Ascending aorta (tissue), 2 donors: ENCODE measurements around the gene NGFR. TPM values are rescaled to one million over a fixed set of nuclear protein-coding genes. Genes with fewer than 3 reads are reported as not detected.

Source experiments
- DNase-seq, 2 donors: peaks; one replicate each; pipeline ENCODE4 v3.0.0-alpha.2; 2019; ENCODE audit warnings: low spot score in 2 of 2
- H3K27ac ChIP-seq, 2 donors: fragments of 200-600 bp; sonication (generic); one replicate each; pipeline ENCODE4 v1.5.1; 2016 to 2017; ENCODE audit warnings: mild to moderate bottlenecking in 1 of 2
- H3K27me3 ChIP-seq: fragments of 200-600 bp; sonication (generic); one replicate; pipeline ENCODE4 v1.5.1; 2017
- H3K36me3 ChIP-seq, 2 donors: fragments of 200-600 bp; sonication (generic); one replicate each; pipeline ENCODE4 v1.5.1; 2016
- H3K4me1 ChIP-seq, 2 donors: fragments of 200-600 bp; sonication (generic); one replicate each; pipeline ENCODE4 v1.5.1; 2016 to 2017; ENCODE audit warnings: mild to moderate bottlenecking in 1 of 2
- H3K4me3 ChIP-seq, 2 donors: fragments of 200-600 bp; sonication (generic); one replicate each; pipeline ENCODE4 v1.5.1; 2016 to 2017; ENCODE audit warnings: mild to moderate bottlenecking in 1 of 2
- H3K9me3 ChIP-seq, 2 donors: fragments of 200-600 bp; sonication (generic); one replicate each; pipeline ENCODE4 v1.5.1; 2016
- intact Hi-C: fragments of 100-400 bp; cut with DNase I; formaldehyde crosslinking; loops from one replicate; pipeline ENCODE4 v1.15.1; 2023
- total RNA-seq: library from RNA; depleted of rRNA; stranded (reverse); fragments of >200 nt; gene quantifications from one replicate; pipeline ENCODE4 v1.1.0, GENCODE V29; 2016
- TF ChIP-seq, protein P1 (sequence below), 3 experiments: fragments of 200-600 bp in 2 of 3; fragments of 450-650 bp in 1 of 3; sonication (generic) in 2 of 3; IDR thresholded peaks; one replicate each; pipeline ENCODE4 v1.5.1; 2016 to 2019; ENCODE audit warnings: antibody characterized with exemption in 3 of 3, mild to moderate bottlenecking in 1 of 3, moderate library complexity in 1 of 3

Gene NGFR
- total RNA-seq, 1 donor from 2014 or later, result 53.0 TPM

DNA sequence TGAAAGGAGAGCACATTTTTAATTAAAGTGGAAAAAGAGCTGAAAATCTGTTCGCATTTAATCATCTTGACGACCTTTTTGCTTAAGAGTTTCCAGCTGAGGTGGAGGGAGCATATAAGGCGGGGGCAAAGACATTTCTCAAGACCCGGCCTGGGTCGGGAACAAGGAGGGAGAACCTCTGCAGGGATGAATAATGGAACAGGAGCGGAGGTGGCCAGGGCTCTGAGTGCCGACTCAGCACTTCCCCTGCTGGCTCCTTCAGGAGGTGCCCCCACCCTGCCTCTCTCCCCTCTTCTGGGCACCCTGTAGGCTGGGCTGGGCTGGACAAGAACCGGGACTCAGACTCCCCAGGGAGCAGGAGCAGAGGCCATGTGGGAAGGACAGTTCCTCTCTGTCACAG lies 7.9 kb upstream of the NGFR start:
- Histone ChIP-seq H3K4me1 (no peaks in the 10 kb centered on the region), H3K4me3 (no peak overlapping the region), H3K27ac (no peak overlapping the region), H3K9me3 (no peaks in the 10 kb centered on the region), H3K36me3 (no peaks in the 10 kb centered on the region), H3K27me3 (no peaks in the 10 kb centered on the region)
- DNase-seq, result no peak
- TF ChIP-seq, protein P1, sequence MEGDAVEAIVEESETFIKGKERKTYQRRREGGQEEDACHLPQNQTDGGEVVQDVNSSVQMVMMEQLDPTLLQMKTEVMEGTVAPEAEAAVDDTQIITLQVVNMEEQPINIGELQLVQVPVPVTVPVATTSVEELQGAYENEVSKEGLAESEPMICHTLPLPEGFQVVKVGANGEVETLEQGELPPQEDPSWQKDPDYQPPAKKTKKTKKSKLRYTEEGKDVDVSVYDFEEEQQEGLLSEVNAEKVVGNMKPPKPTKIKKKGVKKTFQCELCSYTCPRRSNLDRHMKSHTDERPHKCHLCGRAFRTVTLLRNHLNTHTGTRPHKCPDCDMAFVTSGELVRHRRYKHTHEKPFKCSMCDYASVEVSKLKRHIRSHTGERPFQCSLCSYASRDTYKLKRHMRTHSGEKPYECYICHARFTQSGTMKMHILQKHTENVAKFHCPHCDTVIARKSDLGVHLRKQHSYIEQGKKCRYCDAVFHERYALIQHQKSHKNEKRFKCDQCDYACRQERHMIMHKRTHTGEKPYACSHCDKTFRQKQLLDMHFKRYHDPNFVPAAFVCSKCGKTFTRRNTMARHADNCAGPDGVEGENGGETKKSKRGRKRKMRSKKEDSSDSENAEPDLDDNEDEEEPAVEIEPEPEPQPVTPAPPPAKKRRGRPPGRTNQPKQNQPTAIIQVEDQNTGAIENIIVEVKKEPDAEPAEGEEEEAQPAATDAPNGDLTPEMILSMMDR (IDR thresholded peaks at IDR 0.05), result no peak
- intact Hi-C loops, result no loop called here

DNA sequence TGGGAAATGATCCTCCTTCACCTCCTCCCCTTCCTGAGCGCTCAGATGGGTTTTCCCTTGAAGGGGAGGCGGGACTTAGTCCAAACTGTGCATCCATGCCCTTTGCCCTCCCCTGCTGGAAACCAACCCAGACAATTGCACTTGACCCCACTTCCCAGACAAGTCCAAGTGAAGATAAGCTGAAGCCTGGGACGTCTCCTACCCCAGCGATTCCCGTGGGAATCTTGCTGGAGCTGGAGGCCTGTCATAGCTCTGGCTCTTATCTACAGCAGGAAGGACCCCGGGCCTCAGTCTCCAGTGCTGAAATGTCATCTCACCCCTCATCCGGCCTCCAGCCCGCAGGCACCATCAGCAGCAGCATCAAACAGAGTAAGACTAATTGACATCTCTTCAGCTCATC lies 6.5 kb upstream of the NGFR start:
- H3K27ac ChIP-seq, result no peak overlapping the region
- no peak overlapping the region for H3K4me3 ChIP-seq
- TF ChIP-seq, protein P1 (IDR thresholded peaks at IDR 0.05), result no peak

DNA sequence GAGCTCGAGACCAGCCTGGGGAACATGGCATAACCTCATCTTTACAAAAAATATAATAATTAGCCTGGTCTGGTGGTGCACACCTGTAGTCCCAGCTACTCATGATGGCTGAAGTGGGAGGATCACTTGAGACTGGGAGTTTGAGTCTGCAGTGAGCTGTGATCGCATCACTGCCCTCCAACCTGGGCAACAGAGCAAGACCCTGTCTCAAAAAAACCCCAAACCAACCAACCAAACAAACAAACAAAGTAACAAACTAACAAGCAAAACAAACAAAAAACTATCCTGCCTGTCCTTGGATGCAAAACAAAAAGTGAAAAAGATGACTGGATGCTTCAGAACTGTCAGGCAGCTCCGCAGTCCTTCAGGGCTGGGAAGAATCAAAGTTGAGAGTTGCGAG lies 5.7 kb upstream of the NGFR start:
- TF ChIP-seq, protein P1 (IDR thresholded peaks at IDR 0.05), result no peak
- Histone ChIP-seq H3K36me3 (no peaks in the 10 kb centered on the region), H3K4me1 (no peaks in the 10 kb centered on the region), H3K9me3 (no peaks in the 10 kb centered on the region), H3K4me3 (no peak overlapping the region), H3K27ac (no peak overlapping the region), H3K27me3 (no peaks in the 10 kb centered on the region)
- intact Hi-C loops, result no loop called here
- DNase-seq, result no peak

More for the DNA sequence above, 6.5 kb upstream of the NGFR start:
- H3K27me3 ChIP-seq, result no peaks in the 10 kb centered on the region
- H3K36me3 ChIP-seq, result no peaks in the 10 kb centered on the region
- intact Hi-C loops, result no loop called here
- H3K9me3 ChIP-seq, result no peaks in the 10 kb centered on the region
- DNase-seq, result no peak
- no peaks in the 10 kb centered on the region for H3K4me1 ChIP-seq

DNA sequence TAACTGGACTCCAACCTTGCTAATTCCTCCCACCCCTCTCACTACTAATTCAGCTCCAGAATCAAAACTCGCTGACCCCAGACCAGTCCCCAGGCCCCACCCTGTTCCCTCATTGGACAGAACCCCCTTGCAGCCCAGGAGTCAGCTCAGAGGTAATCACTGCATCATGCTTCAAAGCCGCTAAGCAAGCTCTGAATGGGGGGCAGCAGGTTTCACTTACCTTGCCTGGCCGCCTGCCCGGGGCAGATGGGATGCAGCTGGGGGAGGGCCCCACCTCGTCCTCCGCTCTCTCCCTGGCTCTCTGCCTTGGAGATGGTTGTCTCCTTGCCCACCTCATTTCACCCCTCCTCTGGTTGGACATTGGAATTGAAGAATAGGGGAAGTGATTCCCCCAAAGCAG lies 4.8 kb upstream of the NGFR start:
- Histone ChIP-seq H3K9me3 (no peaks in the 10 kb centered on the region), H3K27me3 (no peaks in the 10 kb centered on the region), H3K4me1 (peaks cover 0 to under 1% of the 10 kb centered on the region in 2 donors), H3K36me3 (no peaks in the 10 kb centered on the region), H3K4me3 (no peak overlapping the region), H3K27ac (no peak overlapping the region)
- DNase-seq, result no peak
- intact Hi-C loops, result no loop called here
- TF ChIP-seq, protein P1 (IDR thresholded peaks at IDR 0.05), result no peak

DNA sequence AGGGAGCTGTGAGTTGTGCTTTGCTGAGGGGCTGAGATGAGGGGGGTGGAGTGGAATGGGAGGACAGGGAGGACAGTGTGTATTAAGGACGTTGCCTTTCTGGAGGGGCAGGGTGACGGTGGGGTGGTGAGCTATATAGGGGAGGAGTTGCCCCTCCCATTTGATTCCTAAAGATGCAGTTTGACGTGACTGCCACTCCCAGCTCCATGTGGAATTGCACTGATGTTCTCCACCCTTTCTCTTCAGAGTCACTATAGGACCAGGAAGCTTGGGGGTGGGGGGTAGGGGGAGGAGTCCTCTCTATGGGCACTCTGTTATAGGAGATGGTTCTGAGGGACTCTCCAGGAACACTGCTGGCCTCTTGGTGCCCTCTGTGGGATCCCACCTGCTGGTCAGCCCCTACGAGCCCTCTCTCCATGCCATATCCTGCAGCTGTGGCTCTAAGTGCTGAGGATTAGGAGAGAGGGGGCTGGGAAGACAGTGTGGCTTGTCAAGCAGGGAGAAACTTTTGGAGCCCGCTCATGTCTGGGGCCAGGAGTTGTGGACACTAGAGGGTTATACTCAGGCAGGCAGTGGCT lies 3.8 kb upstream of the NGFR start:
- Histone ChIP-seq H3K36me3 (no peaks in the 10 kb centered on the region), H3K27me3 (no peaks in the 10 kb centered on the region), H3K27ac (no peak overlapping the region), H3K4me3 (no peak overlapping the region), H3K4me1 (peaks cover 6 to 11% of the 10 kb centered on the region in 2 donors), H3K9me3 (no peaks in the 10 kb centered on the region)
- intact Hi-C loops, result no loop called here
- TF ChIP-seq, protein P1 (IDR thresholded peaks at IDR 0.05), result no peak
- DNase-seq, result no peak
